Middle frontal gyrus (tissue), 1 donor: ENCODE data around the gene SYTL5.
A peak's percentile ranks its signal among the peaks of the same experiment; 100 is the strongest.

Source experiments
- DNase-seq: peaks from one replicate; pipeline ENCODE4 v3.0.0-alpha.2; 2015; ENCODE audit warnings: low spot score; ENCODE audit errors: extremely low spot score

The SYTL5 gene

GRCh38 chrX:38138157-38138891 is 132.0 kb downstream of the SYTL5 start:
- no peak for DNase-seq

GRCh38 chrX:38138900-38139299 is 132.5 kb downstream of the SYTL5 start:
- DNase-seq: no peak

- DNase-seq: no peak
Measured at GRCh38 chrX:38142610-38143009, 136.3 kb downstream of the SYTL5 start.

GRCh38 chrX:38149016-38149415 is 142.7 kb downstream of the SYTL5 start:
- DNase-seq: no peak

GRCh38 chrX:38150993-38151392 is 144.6 kb downstream of the SYTL5 start:
- DNase-seq: no peak

GRCh38 chrX:38151441-38151840 is 145.1 kb downstream of the SYTL5 start:
- no peak for DNase-seq

- DNase-seq: no peak
Measured at GRCh38 chrX:38154340-38154739, 148.0 kb downstream of the SYTL5 start.

- no peak for DNase-seq
Measured at GRCh38 chrX:38154818-38155217, 148.5 kb downstream of the SYTL5 start.

- DNase-seq: no peak
Measured at GRCh38 chrX:38156838-38157237, 150.5 kb downstream of the SYTL5 start.

GRCh38 chrX:38163193-38163592 is 156.8 kb downstream of the SYTL5 start:
- DNase-seq: no peak

- DNase-seq: no peak
Measured at GRCh38 chrX:38165023-38165422, 158.7 kb downstream of the SYTL5 start.

GRCh38 chrX:38166478-38167083 is 160.2 kb downstream of the SYTL5 start:
- DNase-seq: peak; percentile 8

- no peak for DNase-seq
Measured at GRCh38 chrX:38170556-38170955, 164.2 kb downstream of the SYTL5 start.

GRCh38 chrX:38172596-38172995 is 166.2 kb downstream of the SYTL5 start:
- no peak for DNase-seq

GRCh38 chrX:38175139-38175538 is 168.8 kb downstream of the SYTL5 start:
- no peak for DNase-seq

- DNase-seq: no peak
Measured at GRCh38 chrX:38178396-38178795, 172.0 kb downstream of the SYTL5 start.
